ENCODE results near the gene ATP6V0A1.

GRCh38 chr17:42519546-42520491 lies 61.1 kb downstream of the ATP6V0A1 start:
- TF ChIP-seq CTCF (IDR thresholded peaks at IDR 0.05) (no peak), POLR2A (IDR thresholded peaks at IDR 0.05) (no peak)

Data from testis (tissue), 2 donors.